AG09309 (cell line): Measurements from ENCODE around the gene ZNF512.
A peak's percentile ranks its signal among the peaks of the same experiment; 100 is the strongest.

ENCODE experiments used
- DNase-seq: peaks from one replicate; pipeline ENCODE4 v3.0.0-alpha.2; 2010; ENCODE audit warnings: low read depth
- H3K4me3 ChIP-seq: 2 replicates; pipeline ENCODE4 v1.5.1; 2011; ENCODE audit warnings: mild to moderate bottlenecking, low read depth, low read length, moderate library complexity; ENCODE audit not compliant: control insufficient read depth
- TF ChIP-seq, protein P1 (sequence below): IDR thresholded peaks from 2 replicates; pipeline ENCODE4 v1.5.1; 2011; ENCODE audit warnings: mild to moderate bottlenecking, low read depth, low read length, inconsistent platforms; ENCODE audit not compliant: insufficient read depth, control insufficient read depth; ENCODE audit errors: missing control alignments

The ZNF512 gene

DNA sequence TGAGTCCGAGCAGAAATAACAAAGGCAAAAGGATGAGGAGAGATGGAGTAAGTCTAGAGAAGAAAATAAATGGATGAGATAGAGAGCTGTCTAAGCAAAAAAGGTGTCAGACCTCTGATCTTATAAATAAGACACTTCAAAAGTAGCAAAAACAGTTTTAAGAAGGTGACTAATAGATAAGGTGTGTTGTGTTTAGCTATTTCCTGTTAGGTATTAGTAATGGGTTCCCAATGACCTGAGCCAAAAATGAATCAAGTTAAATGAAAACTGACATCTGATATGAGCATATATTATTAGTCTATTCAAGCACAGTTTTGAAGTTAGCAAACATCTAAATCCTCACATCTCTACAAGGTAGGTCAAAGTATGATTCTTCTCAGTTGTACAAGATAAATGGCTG is 69.9 kb downstream of the ZNF512 start:
- no peak overlapping the region for H3K4me3 ChIP-seq
- TF ChIP-seq, protein P1, sequence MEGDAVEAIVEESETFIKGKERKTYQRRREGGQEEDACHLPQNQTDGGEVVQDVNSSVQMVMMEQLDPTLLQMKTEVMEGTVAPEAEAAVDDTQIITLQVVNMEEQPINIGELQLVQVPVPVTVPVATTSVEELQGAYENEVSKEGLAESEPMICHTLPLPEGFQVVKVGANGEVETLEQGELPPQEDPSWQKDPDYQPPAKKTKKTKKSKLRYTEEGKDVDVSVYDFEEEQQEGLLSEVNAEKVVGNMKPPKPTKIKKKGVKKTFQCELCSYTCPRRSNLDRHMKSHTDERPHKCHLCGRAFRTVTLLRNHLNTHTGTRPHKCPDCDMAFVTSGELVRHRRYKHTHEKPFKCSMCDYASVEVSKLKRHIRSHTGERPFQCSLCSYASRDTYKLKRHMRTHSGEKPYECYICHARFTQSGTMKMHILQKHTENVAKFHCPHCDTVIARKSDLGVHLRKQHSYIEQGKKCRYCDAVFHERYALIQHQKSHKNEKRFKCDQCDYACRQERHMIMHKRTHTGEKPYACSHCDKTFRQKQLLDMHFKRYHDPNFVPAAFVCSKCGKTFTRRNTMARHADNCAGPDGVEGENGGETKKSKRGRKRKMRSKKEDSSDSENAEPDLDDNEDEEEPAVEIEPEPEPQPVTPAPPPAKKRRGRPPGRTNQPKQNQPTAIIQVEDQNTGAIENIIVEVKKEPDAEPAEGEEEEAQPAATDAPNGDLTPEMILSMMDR = no peak
- no peak for DNase-seq

DNA sequence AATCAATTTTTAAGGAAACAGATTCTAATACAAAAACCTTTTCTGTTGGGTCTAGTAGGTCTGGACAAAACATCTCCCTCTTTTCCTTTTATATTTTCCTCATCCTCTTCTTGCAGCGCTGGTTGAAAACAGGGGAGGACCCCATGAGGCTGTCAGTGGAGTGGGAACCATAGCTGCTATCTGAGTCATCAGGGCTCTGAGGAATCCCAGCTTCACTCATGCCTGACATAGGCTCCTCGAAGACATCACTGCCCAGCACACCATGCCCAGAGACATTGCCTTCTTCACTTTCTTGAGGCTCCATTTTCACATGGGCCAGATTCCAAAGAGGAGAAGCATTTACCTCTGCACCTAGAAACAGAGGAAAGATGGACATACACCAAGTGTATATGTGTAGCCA is 70.6 kb downstream of the ZNF512 start:
- no peak for DNase-seq
- H3K4me3 ChIP-seq = no peak overlapping the region
- TF ChIP-seq, protein P1 = no peak

DNA sequence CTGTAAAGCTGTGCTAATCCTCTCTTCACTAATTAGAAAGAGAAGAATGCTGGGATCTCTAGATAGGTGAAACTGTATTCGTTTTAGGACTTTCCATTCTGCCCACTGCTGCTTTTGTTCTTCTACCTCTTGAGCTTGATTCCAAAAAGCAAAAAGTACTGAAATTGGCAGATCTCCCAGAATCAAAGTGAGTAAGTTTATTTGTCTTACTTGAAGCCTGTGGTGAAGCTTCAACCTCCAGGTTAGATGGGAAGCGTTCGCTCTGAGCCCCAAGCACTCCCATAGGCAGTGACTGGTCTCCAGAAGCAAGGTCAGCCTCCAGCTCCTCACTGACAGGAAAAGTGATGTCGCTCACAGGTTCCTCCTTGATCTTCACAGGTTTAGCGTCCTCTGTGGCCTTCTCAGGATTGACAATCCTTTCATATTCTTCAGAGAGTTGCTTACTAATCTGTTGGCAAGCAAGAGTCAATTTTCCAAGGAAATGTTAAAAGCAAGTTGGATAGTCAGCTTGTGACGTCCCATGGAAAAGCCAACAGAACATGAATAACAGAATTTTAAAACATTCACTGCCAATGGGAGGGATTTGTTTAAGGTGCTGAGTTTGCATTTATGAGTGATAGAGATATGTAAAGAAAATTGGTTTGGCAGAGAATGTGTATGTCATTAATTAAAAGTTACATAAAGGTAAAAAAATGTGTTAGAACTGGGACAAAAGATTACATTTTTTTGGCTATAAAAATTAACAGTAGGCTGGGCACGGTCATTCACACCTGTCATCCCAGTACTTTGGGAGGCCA is 72.5 kb downstream of the ZNF512 start:
- no peak overlapping the region for H3K4me3 ChIP-seq
- no peak for DNase-seq
- TF ChIP-seq, protein P1 = no peak

DNA sequence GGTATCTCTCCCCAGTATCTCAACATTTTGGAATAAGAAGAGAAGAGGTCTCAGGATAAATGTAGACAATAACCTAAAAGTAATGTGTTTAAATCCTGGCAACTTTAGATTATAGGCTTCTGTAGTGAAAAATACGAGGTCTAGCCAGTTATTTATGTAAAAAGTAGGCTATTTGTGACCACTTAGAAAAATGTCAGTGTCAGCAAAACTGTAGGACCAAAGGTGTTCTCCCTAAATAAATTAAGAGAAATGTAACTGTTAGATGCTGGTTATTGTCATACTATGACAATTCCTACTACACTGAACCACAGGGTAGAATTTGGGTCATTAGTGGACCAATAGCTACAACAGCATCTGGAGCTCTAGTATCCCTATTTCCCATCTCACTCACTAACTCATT is 78.5 kb downstream of the ZNF512 start:
- no peak overlapping the region for H3K4me3 ChIP-seq
- TF ChIP-seq, protein P1 = no peak
- no peak for DNase-seq

DNA sequence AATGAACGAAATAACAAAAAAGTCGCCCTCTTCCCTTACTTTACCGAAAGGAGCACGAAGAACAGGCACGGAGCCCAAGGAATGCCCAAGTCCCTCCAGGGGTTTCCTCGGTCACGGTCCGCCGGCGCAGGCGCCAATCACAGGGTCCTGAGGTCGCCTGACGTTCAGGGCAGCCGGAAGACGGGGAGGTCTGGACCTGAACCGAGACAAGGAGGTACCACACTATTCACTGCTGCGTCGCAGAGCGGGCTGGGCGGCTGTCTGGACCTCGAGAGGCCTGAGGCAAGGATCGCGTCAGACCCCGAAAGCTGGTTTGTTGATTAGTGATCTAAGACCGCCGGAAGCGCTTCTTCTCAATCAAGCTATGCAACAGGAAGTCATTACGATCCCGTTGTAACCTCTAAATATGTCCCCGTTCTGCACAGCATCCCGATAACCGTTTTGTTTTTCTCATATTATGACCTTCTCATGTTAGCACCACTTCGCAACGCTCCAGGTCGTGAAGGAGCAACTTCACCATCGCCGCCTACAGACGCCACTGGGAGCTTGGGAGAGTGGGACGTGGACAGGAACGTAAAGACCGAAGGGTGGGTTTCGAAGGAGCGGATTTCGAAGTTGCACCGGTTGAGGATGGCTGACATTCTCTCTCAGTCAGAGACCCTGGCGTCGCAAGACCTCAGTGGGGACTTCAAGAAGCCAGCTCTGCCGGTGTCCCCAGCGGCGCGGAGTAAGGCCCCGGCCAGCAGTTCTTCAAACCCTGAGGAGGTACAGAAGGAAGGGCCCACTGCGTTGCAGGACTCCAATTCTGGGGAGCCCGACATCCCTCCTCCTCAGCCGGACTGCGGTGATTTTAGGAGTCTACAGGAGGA is 80.7 kb downstream of the ZNF512 start, which contains the start of the genes SLC4A1AP and SUPT7L:
SLC4A1AP (plus strand) TSS at position 605 of the 869 bp plus-strand sequence; CDS start at position 631, 26 bp downstream.
SUPT7L (minus strand) TSS at position 330 of the 869 bp plus-strand sequence. CDS start 1,422 bp downstream, outside the sequence.
- peak; percentile 57 for DNase-seq
- peak within 1 kb of the TSS; percentile 88 for H3K4me3 ChIP-seq
- TF ChIP-seq, protein P1 = no peak

DNA sequence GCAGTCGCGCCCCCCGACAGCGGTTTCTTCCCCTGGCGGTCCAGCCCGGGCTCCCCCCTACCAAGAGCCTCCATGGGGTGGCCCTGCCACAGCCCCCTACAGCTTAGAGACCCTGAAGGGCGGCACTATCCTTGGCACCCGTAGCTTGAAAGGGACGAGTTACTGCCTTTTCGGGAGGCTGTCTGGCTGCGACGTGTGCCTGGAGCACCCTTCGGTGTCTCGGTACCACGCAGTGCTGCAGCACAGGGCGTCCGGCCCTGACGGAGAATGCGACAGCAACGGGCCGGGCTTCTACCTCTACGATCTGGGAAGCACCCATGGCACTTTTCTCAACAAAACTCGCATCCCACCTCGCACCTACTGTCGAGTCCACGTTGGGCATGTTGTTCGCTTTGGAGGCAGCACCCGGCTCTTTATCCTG is 81.3 kb downstream of the ZNF512 start:
- no peak for DNase-seq
- TF ChIP-seq, protein P1 = peak; percentile 13
- peak overlapping the region; percentile 88 for H3K4me3 ChIP-seq
